Nephron progenitor cell (in vitro differentiated cells): ENCODE data around the gene OTUD3.
"Not testable (repeated sequence)": the region's sequence is repeated elsewhere in the genome, so short reads cannot be mapped to it uniquely, and the experiment has no call there.

ENCODE experiments used
- DNase-seq: peaks from one replicate; pipeline ENCODE4 v3.0.0; 2021
- H3K27ac Mint-ChIP-seq: 2 replicates; pipeline ENCODE4 v1.8.0; 2021; ENCODE audit warnings: mild to moderate bottlenecking, moderate library complexity, mixed read lengths
- H3K27me3 Mint-ChIP-seq: 2 replicates; pipeline ENCODE4 v1.8.0; 2021; ENCODE audit warnings: mild to moderate bottlenecking, low read depth, mixed read lengths; ENCODE audit not compliant: poor library complexity
- H3K36me3 Mint-ChIP-seq: 2 replicates; pipeline ENCODE4 v1.8.0; 2021; ENCODE audit warnings: low read depth, mixed read lengths
- H3K4me1 Mint-ChIP-seq: 2 replicates; pipeline ENCODE4 v1.8.0; 2021; ENCODE audit warnings: mixed read lengths
- H3K4me3 Mint-ChIP-seq: 2 replicates; pipeline ENCODE4 v1.8.0; 2021; ENCODE audit warnings: mild to moderate bottlenecking, moderate library complexity, mixed read lengths
- H3K9me3 Mint-ChIP-seq: 2 replicates; pipeline ENCODE4 v1.8.0; 2021; ENCODE audit warnings: mild to moderate bottlenecking, moderate library complexity, mixed read lengths
- TF ChIP-seq, protein P1 (sequence below): fragments of 200-600 bp; sonication (generic); IDR thresholded peaks from 2 replicates; pipeline ENCODE4 v1.5.0; 2021; ENCODE audit warnings: antibody characterized with exemption

Gene OTUD3

DNA sequence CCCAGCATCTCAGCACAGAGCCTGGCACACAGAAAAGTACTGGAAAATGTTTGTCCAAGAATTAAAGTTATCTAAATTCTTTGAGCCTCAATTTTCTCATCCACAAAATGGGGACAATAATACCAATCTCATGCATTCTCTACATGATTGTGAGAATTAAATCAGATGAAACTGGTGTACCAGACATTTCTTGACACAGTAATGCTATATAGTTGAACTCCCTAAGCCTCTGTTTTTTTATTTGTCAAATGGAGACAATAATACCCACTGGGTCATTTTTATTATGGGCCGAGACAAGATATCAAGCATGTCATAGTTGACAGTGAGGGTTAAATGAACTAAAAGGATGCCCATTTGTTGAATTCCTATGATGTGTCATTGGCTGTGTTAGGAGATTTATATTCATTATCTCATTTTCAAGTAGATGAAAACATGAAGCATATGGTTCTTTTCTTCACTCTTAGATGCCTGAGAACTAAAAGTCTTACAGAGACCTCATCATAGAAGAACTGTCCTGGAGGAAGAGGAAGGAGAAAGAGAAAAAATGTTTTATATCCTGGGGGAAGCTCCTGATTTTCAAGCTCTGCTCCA is 17.5 kb upstream of the OTUD3 start:
- Mint-ChIP-seq H3K9me3 (peaks cover 24% of the 10 kb centered on the region), H3K4me1 (peaks cover 5% of the 10 kb centered on the region), H3K36me3 (no peaks in the 10 kb centered on the region), H3K4me3 (no peak overlapping the region), H3K27ac (no peak overlapping the region), H3K27me3 (peaks cover 24% of the 10 kb centered on the region)
- DNase-seq: no peak
- TF ChIP-seq, protein P1, sequence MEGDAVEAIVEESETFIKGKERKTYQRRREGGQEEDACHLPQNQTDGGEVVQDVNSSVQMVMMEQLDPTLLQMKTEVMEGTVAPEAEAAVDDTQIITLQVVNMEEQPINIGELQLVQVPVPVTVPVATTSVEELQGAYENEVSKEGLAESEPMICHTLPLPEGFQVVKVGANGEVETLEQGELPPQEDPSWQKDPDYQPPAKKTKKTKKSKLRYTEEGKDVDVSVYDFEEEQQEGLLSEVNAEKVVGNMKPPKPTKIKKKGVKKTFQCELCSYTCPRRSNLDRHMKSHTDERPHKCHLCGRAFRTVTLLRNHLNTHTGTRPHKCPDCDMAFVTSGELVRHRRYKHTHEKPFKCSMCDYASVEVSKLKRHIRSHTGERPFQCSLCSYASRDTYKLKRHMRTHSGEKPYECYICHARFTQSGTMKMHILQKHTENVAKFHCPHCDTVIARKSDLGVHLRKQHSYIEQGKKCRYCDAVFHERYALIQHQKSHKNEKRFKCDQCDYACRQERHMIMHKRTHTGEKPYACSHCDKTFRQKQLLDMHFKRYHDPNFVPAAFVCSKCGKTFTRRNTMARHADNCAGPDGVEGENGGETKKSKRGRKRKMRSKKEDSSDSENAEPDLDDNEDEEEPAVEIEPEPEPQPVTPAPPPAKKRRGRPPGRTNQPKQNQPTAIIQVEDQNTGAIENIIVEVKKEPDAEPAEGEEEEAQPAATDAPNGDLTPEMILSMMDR: no peak

DNA sequence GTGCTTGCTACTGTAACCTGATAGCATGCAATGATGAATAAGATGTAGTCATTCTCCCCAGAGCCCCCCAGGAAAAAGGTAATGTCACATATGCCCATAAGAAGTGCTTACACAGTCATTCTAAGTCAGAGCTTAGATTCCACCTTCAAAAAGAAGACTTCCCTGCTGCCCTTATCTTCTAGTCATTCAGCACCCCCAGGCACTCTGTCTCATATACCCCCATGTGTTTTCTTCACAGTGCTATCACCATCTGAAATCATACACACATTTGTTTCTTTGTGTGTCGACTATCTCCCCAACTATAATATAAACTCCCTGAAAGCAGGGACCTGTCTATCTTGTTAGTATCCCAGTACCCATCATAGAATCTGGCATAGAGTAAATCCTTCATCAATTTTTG is 16.2 kb upstream of the OTUD3 start:
- Mint-ChIP-seq H3K9me3 (peaks cover 24% of the 10 kb centered on the region), H3K27ac (no peak overlapping the region), H3K36me3 (no peaks in the 10 kb centered on the region), H3K4me1 (peaks cover 5% of the 10 kb centered on the region), H3K4me3 (no peak overlapping the region), H3K27me3 (peaks cover 17% of the 10 kb centered on the region)
- DNase-seq: no peak
- TF ChIP-seq, protein P1: no peak

- Mint-ChIP-seq H3K27me3 (peaks cover 17% of the 10 kb centered on the region), H3K36me3 (no peaks in the 10 kb centered on the region), H3K4me3 (no peak overlapping the region), H3K27ac (no peak overlapping the region), H3K4me1 (peaks cover 5% of the 10 kb centered on the region), H3K9me3 (peaks cover 24% of the 10 kb centered on the region)
- DNase-seq: no peak
- TF ChIP-seq, protein P1: no peak
Measured at GRCh38 chr1:19866758-19867157, 15.4 kb upstream of the OTUD3 start.

- H3K4me1 Mint-ChIP-seq, H3K27ac Mint-ChIP-seq, DNase-seq, H3K36me3 Mint-ChIP-seq, H3K9me3 Mint-ChIP-seq, H3K4me3 Mint-ChIP-seq: not testable (repeated sequence)
- peaks cover 17% of the 10 kb centered on the region for H3K27me3 Mint-ChIP-seq
Measured at GRCh38 chr1:19868575-19868974, 13.6 kb upstream of the OTUD3 start.

- H3K27me3 Mint-ChIP-seq: peaks cover 19% of the 10 kb centered on the region
- not testable (repeated sequence) for H3K27ac Mint-ChIP-seq, H3K4me1 Mint-ChIP-seq, H3K9me3 Mint-ChIP-seq, H3K36me3 Mint-ChIP-seq, H3K4me3 Mint-ChIP-seq, DNase-seq
Measured at GRCh38 chr1:19869453-19869852, 12.7 kb upstream of the OTUD3 start.

GRCh38 chr1:19869929-19870328 is 12.3 kb upstream of the OTUD3 start:
- peaks cover 3% of the 10 kb centered on the region for H3K9me3 Mint-ChIP-seq
- TF ChIP-seq, protein P1: no peak
- no peak for DNase-seq

DNA sequence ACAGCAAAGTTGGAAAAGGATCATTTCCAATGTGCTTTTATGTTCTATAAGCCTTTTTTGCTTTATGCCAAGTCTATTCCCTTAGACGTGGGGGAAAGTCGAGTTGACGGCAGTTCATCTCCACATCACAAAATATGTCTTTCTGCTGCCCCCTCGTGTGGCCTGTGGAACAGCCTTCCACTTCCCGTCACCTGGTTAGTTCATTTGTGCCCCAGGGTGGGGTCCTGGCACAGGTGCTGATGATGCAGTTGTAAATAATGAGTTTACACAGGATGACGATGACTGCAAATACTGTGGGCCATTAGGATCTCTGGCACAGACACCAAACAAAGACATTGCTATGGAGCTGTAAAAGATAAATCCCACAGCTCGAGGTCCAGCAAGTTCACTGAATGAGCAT is 10.0 kb upstream of the OTUD3 start:
- DNase-seq: no peak
- Mint-ChIP-seq H3K9me3 (peaks cover 3% of the 10 kb centered on the region), H3K27ac (no peak overlapping the region), H3K4me1 (no peaks in the 10 kb centered on the region), H3K27me3 (peaks cover 23% of the 10 kb centered on the region), H3K36me3 (no peaks in the 10 kb centered on the region), H3K4me3 (no peak overlapping the region)
- TF ChIP-seq, protein P1: no peak

More at GRCh38 chr1:19869929-19870328, 12.3 kb upstream of the OTUD3 start:
- Mint-ChIP-seq H3K27me3 (peaks cover 19% of the 10 kb centered on the region), H3K36me3 (no peaks in the 10 kb centered on the region), H3K27ac (no peak overlapping the region), H3K4me1 (peaks cover 5% of the 10 kb centered on the region), H3K4me3 (no peak overlapping the region)
